ENCODE results near the gene RAPGEF4. TPM values are rescaled to one million over a fixed set of nuclear protein-coding genes. Genes with fewer than 3 reads are reported as not detected.

RAPGEF4 gene
- total RNA-seq, 2 experiments from 2014 or later = 0.23 to 0.40 TPM

DNA sequence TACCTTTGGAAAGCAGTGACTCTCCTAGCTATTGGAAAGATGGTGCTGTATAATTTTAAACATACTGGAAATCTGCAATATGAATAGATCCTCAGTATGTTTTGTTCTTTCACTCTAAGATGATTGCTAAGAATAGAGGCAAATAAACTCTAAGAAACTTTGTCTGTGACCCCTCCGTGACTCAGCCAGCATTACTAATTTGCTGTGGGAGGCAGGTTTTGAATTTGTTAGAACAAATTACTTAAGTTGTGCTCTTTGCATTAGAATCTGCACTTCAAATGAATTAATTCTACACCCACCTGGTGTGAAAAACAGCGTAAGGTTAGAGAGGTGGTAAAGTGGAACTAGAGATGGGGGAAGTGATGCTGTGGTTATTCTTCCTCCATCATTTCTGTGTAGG is 142.2 kb downstream of the RAPGEF4 start:
- H3K27me3 Mint-ChIP-seq = peaks cover 20% of the 10 kb centered on the region

DNA sequence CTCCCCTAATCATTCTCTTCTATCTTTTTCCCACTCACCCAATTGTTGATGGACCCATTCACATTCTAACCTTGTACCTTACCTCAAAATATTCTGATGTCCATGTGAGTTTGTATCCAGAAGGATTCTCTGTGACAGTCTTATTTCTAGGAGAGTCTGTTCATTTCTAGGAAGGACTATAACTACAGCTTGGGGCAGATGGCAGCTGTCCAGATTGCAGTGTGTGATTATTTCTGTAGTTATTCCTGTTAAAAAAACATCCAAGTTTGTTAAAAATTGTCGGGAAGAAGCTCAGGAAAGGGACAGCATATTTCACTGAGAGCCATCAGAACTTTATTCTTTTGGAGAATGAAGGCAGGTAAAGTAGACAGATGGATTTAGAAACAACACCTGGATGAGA is 142.6 kb downstream of the RAPGEF4 start:
- Mint-ChIP-seq H3K27me3 (peaks cover 20% of the 10 kb centered on the region), H3K9me3 (no peaks in the 10 kb centered on the region), H3K4me3 (no peak overlapping the region), H3K36me3 (ENCODE audit: low read depth) (no peaks in the 10 kb centered on the region), H3K4me1 (no peaks in the 10 kb centered on the region), H3K27ac (no peak overlapping the region)
- ChIA-PET POLR2A (no interaction called here), CTCF (no interaction called here)
- DNase-seq = no peak

More for the DNA sequence above, 142.2 kb downstream of the RAPGEF4 start:
- Mint-ChIP-seq H3K36me3 (ENCODE audit: low read depth) (no peaks in the 10 kb centered on the region), H3K27ac (no peak overlapping the region), H3K4me1 (no peaks in the 10 kb centered on the region), H3K9me3 (no peaks in the 10 kb centered on the region), H3K4me3 (no peak overlapping the region)
- DNase-seq = no peak
- ChIA-PET POLR2A (no interaction called here), CTCF (no interaction called here)

DNA sequence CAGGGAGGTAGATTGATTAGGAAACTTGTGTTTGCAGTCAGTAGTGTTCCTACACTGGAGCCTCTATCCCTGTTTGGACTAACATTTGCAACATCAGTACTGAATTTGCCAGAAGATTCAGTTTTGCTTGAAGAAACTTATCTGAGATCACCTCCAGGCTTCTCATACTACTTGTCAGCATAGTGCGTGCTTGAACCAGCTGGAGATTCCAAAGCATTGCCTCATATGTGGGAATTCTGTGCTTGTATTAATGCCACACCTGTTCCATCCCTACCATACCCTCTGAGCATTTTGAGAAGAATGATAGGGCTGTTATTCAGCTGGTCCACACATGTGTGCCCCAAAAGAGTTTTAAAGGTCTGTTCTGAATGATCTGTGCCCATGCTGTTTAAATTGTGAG is 148.7 kb downstream of the RAPGEF4 start:
- no peak overlapping the region for H3K4me3 Mint-ChIP-seq
- H3K9me3 Mint-ChIP-seq = no peaks in the 10 kb centered on the region
- peaks cover 8% of the 10 kb centered on the region for H3K27me3 Mint-ChIP-seq

DNA sequence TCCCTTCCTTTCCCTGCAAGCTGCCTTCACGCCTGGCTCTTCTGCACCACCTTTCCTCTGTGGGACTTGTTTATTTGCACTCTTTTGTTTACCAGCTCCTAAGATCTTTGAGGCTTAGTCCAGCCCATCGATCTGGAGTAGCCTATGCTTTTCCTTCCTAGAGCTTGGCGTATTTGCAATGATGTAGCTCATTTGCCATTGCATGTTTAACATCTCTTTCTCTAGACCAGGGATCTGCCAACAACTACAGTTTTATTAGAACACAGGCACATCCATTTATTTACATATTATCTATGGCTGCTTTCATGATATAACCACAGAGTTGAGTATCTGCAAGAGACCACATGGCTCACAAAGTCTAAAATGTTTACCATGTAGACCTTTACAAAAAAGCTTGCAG is 150.4 kb downstream of the RAPGEF4 start:
- Mint-ChIP-seq H3K9me3 (no peaks in the 10 kb centered on the region), H3K4me3 (no peak overlapping the region), H3K27ac (no peak overlapping the region), H3K27me3 (peaks cover 11% of the 10 kb centered on the region), H3K36me3 (ENCODE audit: low read depth) (no peaks in the 10 kb centered on the region), H3K4me1 (no peaks in the 10 kb centered on the region)
- ChIA-PET POLR2A (no interaction called here), CTCF (no interaction called here)
- DNase-seq = no peak

More for the DNA sequence above, 148.7 kb downstream of the RAPGEF4 start:
- POLR2A ChIA-PET = no interaction called here
- H3K4me1 Mint-ChIP-seq = no peaks in the 10 kb centered on the region
- no peak overlapping the region for H3K27ac Mint-ChIP-seq
- DNase-seq = no peak
- H3K36me3 Mint-ChIP-seq (ENCODE audit: low read depth) = no peaks in the 10 kb centered on the region
- CTCF ChIA-PET = no interaction called here

DNA sequence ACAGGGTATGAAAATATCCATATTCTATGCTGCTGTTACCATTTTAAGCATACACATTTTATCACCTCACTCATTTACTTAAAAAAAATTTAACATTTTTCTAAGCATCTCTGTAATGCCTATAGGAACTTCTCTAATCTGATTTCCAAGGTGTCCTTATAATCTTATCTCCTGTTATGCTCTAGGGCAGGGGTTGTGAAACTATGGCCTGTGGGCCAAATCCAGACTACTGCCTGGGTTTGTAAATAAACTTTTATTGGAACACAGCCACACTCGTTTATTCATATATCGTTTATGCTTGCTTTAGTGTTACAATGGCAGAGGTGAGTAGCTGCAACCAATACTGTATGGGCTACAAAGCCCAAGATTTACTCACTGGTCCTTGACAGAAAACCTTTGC is 151.6 kb downstream of the RAPGEF4 start:
- Mint-ChIP-seq H3K27me3 (peaks cover 12% of the 10 kb centered on the region), H3K9me3 (no peaks in the 10 kb centered on the region), H3K27ac (no peak overlapping the region), H3K4me1 (no peaks in the 10 kb centered on the region), H3K36me3 (ENCODE audit: low read depth) (no peaks in the 10 kb centered on the region), H3K4me3 (no peak overlapping the region)
- no peak for DNase-seq
- ChIA-PET CTCF (interaction anchor here (0.6 kb wide), 1 partner anchor 86 kb away, joined by 3 read pairs; no protein-coding TSS in a partner anchor), POLR2A (no interaction called here)

- Mint-ChIP-seq H3K4me1 (no peaks in the 10 kb centered on the region), H3K27ac (no peak overlapping the region), H3K27me3 (peaks cover 14% of the 10 kb centered on the region), H3K4me3 (no peak overlapping the region), H3K36me3 (ENCODE audit: low read depth) (no peaks in the 10 kb centered on the region), H3K9me3 (no peaks in the 10 kb centered on the region)
- no peak for DNase-seq
- CTCF ChIA-PET = no interaction called here
- POLR2A ChIA-PET = no interaction called here
These were observed 153.3 kb downstream of the RAPGEF4 start for GRCh38 chr2:172888714-172889669.

DNA sequence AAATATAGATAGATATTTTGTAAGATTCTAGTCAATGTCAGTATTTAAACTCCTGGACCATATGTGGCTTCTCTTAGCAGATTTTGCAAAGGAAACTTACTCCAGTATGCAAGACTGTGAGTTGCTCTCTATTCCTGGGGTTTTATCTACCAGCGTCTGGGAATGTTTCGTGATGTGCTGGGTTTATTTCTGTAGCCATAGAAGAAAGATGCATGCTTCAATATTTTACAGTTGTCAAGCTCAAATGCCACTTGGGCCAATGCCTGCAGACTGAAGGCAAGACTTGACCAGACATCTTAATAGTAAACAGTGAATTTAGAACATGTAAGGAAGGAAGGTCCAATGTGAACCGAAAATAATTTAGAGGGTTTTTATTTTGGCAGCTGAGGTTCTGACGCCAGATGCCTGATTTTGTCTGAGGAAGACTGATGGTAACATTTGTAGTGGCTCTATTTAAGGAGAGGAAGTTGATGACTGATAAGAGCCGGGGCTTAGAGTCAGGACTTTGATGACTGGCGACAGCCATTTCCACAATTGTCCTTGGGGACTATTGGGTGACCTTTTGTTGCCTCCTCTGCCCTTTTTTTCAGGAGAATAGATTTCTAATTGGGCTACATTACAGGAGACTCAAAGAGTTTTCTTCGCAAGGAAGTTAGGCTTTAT is 154.3 kb downstream of the RAPGEF4 start:
- DNase-seq = no peak
- H3K36me3 Mint-ChIP-seq (ENCODE audit: low read depth) = no peaks in the 10 kb centered on the region
- POLR2A ChIA-PET = no interaction called here
- H3K27me3 Mint-ChIP-seq = peaks cover 18% of the 10 kb centered on the region
- no peak overlapping the region for H3K4me3 Mint-ChIP-seq
- no peaks in the 10 kb centered on the region for H3K9me3 Mint-ChIP-seq
- H3K4me1 Mint-ChIP-seq = no peaks in the 10 kb centered on the region
- CTCF ChIA-PET = no interaction called here
- H3K27ac Mint-ChIP-seq = no peak overlapping the region

DNA sequence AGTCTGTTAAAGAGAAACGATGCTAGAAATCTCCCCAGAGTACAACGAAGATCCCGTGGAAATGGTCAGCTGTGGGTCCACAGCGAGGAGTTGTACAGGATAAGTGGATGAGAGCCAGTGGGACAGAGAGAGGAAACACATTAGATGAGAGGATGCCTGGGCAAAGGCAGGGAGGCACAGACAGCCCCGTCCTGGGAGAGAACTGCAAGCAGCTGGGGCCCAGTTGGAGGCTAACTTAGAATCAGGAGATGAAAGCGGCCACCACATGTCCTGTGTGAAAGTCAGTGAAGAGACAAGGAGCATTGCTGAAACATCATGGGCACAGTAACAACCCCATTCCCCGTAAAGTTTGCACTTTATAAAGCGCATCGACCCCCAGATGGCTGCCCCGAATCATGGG is 157.5 kb downstream of the RAPGEF4 start:
- H3K27me3 Mint-ChIP-seq = peaks cover 29% of the 10 kb centered on the region
- no peaks in the 10 kb centered on the region for H3K4me1 Mint-ChIP-seq
- ChIA-PET POLR2A (no interaction called here), CTCF (no interaction called here)
- H3K27ac Mint-ChIP-seq = no peak overlapping the region
- no peak for DNase-seq
- no peaks in the 10 kb centered on the region for H3K36me3 Mint-ChIP-seq (ENCODE audit: low read depth)
- no peaks in the 10 kb centered on the region for H3K9me3 Mint-ChIP-seq
- no peak overlapping the region for H3K4me3 Mint-ChIP-seq

GRCh38 chr2:172893671-172894070 is 158.0 kb downstream of the RAPGEF4 start:
- POLR2A ChIA-PET = no interaction called here
- Mint-ChIP-seq H3K27ac (no peak overlapping the region), H3K4me3 (no peak overlapping the region), H3K9me3 (no peaks in the 10 kb centered on the region), H3K27me3 (peaks cover 29% of the 10 kb centered on the region), H3K4me1 (no peaks in the 10 kb centered on the region), H3K36me3 (ENCODE audit: low read depth) (no peaks in the 10 kb centered on the region)
- CTCF ChIA-PET = no interaction called here
- DNase-seq = no peak

DNA sequence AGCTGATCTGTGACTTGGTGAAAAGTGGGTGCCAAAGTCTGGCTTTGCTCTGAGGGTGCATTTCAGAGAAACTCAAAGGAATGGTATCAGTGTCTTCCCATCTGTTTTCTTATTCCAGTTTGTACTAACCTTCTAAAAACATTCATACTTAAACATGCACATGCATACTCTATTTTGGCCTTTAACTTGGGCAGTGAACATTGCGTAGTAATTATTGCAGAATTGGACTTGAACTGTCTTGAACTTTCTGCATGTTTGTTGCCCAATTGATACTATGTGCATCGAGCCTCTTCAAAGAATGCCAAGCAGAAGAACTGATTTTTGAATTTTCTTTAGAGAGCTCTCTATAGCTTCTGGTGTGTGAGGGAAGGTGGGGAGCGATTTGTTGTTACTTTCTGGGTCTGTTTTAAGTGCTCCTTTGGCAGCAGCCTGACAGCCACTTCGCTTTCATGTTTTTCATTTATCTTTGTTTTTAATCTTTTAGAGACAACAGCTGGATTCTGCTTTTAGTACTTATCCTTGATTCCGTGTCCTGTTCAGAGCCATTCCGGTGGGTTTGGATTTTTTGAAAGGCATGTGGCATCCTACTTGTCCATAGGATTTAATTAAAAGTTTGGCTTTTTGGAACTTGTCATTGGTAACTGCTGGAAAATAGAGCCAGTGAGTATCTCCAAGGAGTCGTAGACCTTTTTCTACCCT is 159.2 kb downstream of the RAPGEF4 start:
- Mint-ChIP-seq H3K4me3 (no peak overlapping the region), H3K4me1 (no peaks in the 10 kb centered on the region), H3K27ac (no peak overlapping the region), H3K36me3 (ENCODE audit: low read depth) (no peaks in the 10 kb centered on the region), H3K27me3 (peaks cover 26% of the 10 kb centered on the region), H3K9me3 (no peaks in the 10 kb centered on the region)
- DNase-seq = no peak
- ChIA-PET POLR2A (no interaction called here), CTCF (interaction anchor here (0.6 kb wide), 1 partner anchor 331 kb away, joined by 3 read pairs; no protein-coding TSS in a partner anchor)

GRCh38 chr2:172896661-172897081 is 161.0 kb downstream of the RAPGEF4 start:
- ChIA-PET POLR2A (no interaction called here), CTCF (no interaction called here)
- H3K36me3 Mint-ChIP-seq (ENCODE audit: low read depth) = no peaks in the 10 kb centered on the region
- no peak overlapping the region for H3K4me3 Mint-ChIP-seq
- H3K4me1 Mint-ChIP-seq = no peaks in the 10 kb centered on the region
- no peak overlapping the region for H3K27ac Mint-ChIP-seq
- peaks cover 22% of the 10 kb centered on the region for H3K27me3 Mint-ChIP-seq
- DNase-seq = no peak
- H3K9me3 Mint-ChIP-seq = no peaks in the 10 kb centered on the region

GRCh38 chr2:172900871-172901270 is 165.2 kb downstream of the RAPGEF4 start:
- Mint-ChIP-seq H3K27me3 (peaks cover 17% of the 10 kb centered on the region), H3K9me3 (no peaks in the 10 kb centered on the region), H3K36me3 (ENCODE audit: low read depth) (no peaks in the 10 kb centered on the region), H3K27ac (no peak overlapping the region), H3K4me1 (no peaks in the 10 kb centered on the region), H3K4me3 (no peak overlapping the region)
- ChIA-PET POLR2A (no interaction called here), CTCF (no interaction called here)
- no peak for DNase-seq

DNA sequence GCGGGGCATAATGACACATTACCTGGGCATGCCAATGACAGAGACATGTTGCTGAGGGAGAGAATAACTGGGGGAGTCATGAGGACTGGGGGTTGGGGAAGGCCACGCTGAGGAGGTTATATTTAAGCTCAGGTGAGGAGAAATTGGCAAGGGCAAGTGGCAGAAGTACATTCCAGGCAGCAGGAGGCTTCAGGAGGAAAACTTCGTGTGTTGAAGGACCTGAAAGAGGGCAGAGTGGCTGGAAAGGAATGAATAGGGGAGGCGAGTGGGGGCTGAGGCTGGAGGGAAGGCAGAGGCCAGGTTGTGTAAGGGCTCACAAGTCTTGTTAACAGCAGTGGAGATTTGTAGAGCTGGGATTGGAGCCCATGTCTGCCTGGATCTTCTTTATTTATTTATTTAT is 166.3 kb downstream of the RAPGEF4 start:
- POLR2A ChIA-PET = no interaction called here
- Mint-ChIP-seq H3K27ac (no peak overlapping the region), H3K4me1 (no peaks in the 10 kb centered on the region), H3K27me3 (peaks cover 15% of the 10 kb centered on the region), H3K36me3 (ENCODE audit: low read depth) (no peaks in the 10 kb centered on the region), H3K9me3 (no peaks in the 10 kb centered on the region), H3K4me3 (no peak overlapping the region)
- CTCF ChIA-PET = no interaction called here
- DNase-seq = no peak
